Kidney tubule cell (primary cell): ENCODE results near the gene TBC1D22A.

Source experiments
- DNase-seq: peaks from one replicate; pipeline ENCODE4 v3.0.0-alpha.2; 2018; ENCODE audit warnings: low spot score

Gene TBC1D22A

GRCh38 chr22:47202819-47203553, 440.5 kb downstream of the TBC1D22A start:
- no peak for DNase-seq

GRCh38 chr22:47203554-47203991, 441.1 kb downstream of the TBC1D22A start:
- DNase-seq: no peak

GRCh38 chr22:47204002-47204979, 441.8 kb downstream of the TBC1D22A start:
- no peak for DNase-seq

GRCh38 chr22:47205081-47205491, 442.6 kb downstream of the TBC1D22A start:
- no peak for DNase-seq

GRCh38 chr22:47205554-47205953, 443.1 kb downstream of the TBC1D22A start:
- no peak for DNase-seq

- no peak for DNase-seq
Observed at GRCh38 chr22:47206164-47206563, 443.7 kb downstream of the TBC1D22A start.

GRCh38 chr22:47206666-47207218, 444.3 kb downstream of the TBC1D22A start:
- DNase-seq: no peak

- no peak for DNase-seq
Observed at GRCh38 chr22:47207387-47207786, 444.9 kb downstream of the TBC1D22A start.

GRCh38 chr22:47207846-47208554, 445.6 kb downstream of the TBC1D22A start:
- no peak for DNase-seq

- no peak for DNase-seq
Observed at GRCh38 chr22:47208630-47209029, 446.2 kb downstream of the TBC1D22A start.

- no peak for DNase-seq
Observed at GRCh38 chr22:47209040-47209514, 446.6 kb downstream of the TBC1D22A start.

- no peak for DNase-seq
Observed at GRCh38 chr22:47209547-47210023, 447.1 kb downstream of the TBC1D22A start.

- no peak for DNase-seq
Observed at GRCh38 chr22:47210112-47210657, 447.7 kb downstream of the TBC1D22A start.

- DNase-seq: no peak
Observed at GRCh38 chr22:47210686-47211085, 448.2 kb downstream of the TBC1D22A start.

- DNase-seq: peak; percentile 23
Observed at GRCh38 chr22:47213571-47214230, 451.3 kb downstream of the TBC1D22A start.

- DNase-seq: no peak
Observed at GRCh38 chr22:47215851-47216250, 453.4 kb downstream of the TBC1D22A start.

GRCh38 chr22:47218671-47219070, 456.2 kb downstream of the TBC1D22A start:
- DNase-seq: no peak

GRCh38 chr22:47219789-47220188, 457.3 kb downstream of the TBC1D22A start:
- no peak for DNase-seq

- DNase-seq: no peak
Observed at GRCh38 chr22:47220752-47221151, 458.3 kb downstream of the TBC1D22A start.

GRCh38 chr22:47221840-47222615, 459.6 kb downstream of the TBC1D22A start:
- no peak for DNase-seq
